ENCODE data around the gene TGM4.
"Not testable (repeated sequence)": the region's sequence is repeated elsewhere in the genome, so short reads cannot be mapped to it uniquely, and the experiment has no call there.

The TGM4 gene

DNA sequence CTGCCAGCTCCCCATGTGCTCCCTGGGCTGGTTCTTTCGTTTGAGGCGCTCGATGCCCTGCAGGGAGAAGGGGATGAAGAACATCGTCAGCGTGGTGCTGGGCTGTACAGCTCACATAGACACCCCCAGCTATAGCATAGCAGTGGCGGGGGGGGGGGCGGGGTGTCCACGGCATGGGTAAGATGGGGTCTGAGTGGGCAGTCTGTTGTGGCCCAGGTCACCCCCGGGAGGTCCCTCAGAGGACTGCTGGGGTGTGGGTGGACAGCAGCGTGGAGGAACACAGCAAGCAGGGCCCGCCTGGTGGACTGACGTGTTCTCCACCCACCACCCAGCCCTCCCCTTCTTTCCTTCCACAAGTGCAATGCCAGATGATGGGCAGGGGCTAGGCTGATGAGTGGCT lies 43.7 kb downstream of the TGM4 start:
- no peak for DNase-seq

DNA sequence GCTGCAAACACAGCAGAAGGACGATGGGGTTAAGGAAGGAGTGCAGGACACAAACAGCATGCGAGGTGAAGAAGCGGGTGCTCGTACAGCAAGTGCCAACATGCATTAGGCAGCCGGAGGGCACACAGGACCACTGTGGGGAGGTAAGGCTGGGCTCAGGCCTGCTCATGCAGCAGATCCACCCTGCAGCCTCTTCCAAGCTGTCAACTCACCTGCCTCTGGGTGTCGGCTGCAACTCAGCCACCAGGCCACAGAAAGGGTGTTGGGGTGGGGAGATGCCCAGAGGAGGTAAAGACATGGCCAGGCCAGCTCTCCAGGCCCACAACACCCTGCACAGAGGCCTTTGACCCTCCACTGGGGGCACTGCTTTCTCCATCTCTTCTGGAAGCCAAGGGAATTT lies 44.2 kb downstream of the TGM4 start:
- no peak for DNase-seq

DNA sequence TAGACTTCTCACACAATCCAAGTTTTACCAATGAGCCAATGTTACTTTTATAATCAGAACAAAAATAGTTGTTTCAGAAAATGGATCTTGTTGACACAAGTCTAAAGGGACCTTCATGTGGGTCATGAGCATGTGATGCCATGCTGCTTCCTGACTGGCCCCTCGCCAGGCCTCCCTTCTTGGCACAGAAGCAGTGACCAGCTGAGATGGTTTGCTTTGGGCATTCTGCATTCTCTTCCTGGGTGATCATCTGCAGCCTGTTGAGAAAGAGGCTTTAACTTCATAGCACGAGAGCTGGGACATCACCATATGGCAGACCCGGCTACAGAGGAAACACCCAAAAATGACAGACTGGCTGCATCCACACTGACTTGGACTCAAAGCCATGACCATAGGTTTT lies 45.7 kb downstream of the TGM4 start:
- DNase-seq, result no peak

DNA sequence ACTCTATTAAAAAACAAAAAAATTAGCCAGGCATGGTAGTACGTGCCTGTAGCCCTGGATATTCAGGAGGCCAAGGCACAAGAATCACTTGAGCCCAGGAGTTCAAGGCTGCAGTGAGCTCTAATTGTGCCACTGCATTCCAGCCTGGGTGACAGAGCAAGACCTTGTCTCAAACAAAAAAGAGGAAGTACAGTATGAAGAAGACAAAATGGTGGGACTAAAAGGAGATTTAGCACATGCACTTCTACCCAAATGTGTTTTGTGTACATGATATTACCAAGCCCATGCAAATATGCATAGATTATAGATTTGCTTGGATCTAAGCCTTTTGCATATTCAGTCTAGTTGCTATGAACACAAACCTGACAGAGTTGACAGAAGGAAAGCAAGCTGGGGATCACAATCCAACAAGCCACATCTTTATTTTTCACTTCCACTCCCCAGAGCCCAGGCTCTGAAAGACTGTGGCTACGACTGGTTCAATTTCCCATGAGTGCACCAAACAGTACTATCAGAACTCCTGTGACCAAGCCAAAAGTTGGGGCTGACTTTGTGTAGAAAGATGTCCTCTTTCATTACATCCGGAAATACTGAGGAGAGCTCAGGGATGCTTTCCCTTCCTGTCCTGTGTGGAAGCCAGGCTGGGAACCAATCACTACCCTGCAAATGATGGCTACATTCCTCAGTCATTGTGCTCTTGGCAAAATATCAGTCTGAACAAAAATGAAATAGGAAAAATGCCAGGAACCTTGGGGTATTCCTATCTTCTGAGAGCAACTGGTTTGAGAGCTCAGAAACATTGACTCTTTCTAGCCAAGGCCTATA lies 49.4 kb downstream of the TGM4 start:
- no peak for DNase-seq

DNA sequence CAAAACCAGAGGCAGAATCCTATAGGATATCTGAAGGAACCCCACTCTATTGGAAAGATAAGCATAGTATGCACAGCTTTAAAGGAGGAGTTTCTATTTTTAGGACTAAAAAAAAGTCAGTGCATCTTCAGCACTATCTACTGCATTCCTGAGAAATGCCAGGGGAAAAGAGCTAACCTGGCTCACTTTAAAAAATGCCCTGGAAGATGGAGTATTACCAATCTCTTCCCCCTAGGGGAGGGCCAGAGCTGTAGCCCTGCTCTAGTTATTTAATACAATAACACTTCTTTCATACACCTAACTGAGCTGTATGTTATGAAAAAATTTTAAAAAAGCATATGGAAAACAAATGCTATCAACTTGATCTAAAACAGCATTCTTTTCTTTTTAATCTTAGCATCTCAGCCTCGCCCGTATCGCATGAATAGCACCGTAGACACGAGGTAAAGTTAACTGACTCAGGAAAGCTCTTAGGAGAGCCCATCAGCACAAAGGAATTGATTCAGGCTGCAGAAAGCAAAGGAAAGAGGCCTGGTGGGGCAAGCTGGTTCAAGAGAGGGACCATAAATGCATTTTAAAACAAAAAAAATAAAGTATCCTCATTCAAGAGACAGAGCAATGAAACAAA lies 50.2 kb downstream of the TGM4 start:
- no peak for DNase-seq

DNA sequence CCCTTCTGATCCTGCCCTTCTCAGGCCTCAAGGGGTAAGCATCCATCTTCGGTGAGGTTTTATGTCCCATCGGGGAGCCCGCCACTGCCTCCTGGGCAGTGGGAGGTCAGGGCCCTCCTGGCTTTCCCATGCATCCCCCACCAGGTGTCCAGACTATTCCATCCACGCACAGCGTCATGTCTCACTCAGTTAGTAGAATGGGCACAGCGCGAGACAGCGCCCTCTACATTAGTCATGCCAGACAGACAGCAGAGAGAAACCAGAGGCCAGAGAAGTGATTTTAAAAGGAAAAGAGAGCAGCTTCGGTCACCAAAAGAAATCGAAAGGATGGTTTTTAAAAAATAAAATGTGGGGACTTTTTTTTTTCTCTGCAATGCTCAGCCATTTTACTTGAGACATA lies 51.8 kb downstream of the TGM4 start:
- no peak for DNase-seq

DNA sequence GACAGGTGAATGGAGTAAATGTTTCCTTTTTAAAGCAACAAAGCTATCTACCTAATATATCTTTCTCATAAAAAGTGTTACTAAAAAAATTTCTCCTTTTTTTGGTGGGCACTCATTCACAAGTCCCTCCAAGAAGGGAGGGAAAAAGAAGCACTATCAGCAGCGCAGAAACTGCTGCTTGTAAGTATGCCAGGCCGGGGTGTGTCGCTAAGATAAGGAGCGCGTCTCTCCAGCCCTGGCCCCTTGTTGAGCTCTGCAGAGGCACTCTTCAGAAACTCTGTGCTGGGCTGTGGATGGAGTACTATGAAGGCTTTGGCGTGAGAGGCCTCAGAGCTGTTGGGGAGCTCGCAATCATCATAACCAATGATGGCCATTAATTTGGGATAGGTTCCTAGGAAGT lies 52.5 kb downstream of the TGM4 start:
- DNase-seq, result no peak

DNA sequence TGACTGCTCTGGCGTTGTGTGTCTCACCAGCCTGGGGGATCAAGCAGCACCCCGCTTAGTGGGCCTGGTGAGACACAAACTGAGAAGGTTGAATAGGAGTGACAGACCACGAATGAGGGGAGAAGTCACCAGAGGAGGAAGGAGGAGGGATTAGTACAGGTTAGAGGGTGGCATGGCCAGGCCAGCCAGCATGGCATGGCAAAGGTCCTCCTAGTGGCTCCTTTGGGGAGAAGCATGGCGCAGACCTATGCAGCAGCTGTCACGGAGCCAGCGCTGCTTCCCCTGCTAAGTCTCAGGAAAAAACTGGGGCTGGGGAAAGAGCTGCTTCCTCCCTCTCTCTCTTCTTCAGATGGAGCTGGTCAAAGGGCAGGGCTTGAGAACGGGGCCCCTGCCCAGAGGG lies 53.0 kb downstream of the TGM4 start:
- DNase-seq, result no peak

DNA sequence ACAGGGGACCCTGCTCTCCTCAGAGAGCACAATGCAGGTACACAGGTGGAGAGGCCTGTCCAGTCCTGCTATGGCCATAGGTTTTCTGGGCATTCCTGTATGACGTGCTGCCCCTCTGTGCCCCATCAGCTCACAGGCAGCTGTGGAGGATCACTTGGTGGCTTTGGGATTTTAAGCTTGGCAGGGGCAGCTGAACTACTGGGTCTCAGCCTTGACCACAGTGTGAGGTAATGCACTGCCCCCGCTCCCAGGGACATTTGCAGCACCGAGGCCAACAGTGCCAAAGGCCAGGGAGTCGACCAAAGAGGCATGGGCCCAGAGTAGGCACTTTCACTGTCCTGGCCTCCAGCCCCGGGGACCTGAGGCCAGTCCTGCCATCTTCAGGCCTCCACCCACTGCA lies 55.4 kb downstream of the TGM4 start:
- DNase-seq, result no peak

DNA sequence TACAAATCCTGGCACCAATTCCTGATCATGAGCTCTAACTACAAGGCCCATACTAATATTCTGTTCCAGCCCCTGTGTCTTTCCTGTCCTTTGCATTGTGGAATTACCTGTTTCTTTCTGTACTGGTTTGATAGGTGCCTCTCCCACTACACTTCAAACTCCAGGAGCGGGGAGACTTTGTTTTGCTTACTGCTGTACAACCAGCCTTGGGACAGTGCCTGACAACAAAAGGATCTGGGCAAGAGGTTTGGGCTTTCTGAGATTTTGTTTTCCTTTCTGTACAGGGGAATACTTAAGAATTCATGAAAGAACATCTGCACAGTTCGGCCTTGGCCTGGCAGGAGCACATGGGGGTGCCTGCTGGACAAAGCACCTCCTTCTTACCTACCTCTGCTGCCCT lies 56.5 kb downstream of the TGM4 start:
- no peak for DNase-seq

DNA sequence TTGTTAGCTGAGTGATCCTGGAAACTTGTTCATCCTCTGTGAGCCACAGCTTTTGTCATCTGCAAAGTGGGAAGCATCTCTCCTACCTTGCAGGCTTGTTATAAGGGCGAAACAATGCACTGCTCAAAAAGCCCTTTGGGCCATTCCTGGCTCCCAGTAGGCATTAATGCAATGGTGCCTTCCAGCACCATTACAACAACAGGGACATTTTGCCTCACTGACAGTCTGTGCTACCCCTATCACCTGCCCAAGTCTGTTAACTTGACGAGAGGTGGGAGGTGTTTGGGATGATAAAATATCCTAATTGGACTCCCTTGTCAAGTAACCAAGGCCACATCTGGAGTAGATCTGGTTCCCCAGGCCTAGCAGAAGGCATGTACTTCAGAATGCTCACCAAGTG lies 57.4 kb downstream of the TGM4 start:
- DNase-seq, result no peak

DNA sequence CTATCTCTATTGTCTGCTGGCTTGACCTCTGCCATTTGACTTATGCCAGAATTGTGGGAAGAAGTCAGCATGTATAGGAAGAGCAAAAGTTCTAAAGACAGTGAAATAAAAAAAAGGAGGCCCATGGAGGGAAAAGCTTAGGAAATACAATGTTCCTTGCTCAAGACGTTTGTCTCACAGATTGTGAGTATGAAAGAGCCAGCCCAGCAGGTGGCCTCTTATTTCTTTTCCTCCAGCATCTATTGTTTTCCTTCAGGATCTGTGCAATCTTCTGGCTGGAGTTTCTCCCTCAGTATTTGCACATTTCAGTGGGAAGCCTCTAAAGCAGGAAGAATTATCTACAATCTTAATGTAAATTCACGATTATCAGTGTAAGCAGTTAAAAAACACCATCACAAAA lies 57.9 kb downstream of the TGM4 start:
- no peak for DNase-seq

DNA sequence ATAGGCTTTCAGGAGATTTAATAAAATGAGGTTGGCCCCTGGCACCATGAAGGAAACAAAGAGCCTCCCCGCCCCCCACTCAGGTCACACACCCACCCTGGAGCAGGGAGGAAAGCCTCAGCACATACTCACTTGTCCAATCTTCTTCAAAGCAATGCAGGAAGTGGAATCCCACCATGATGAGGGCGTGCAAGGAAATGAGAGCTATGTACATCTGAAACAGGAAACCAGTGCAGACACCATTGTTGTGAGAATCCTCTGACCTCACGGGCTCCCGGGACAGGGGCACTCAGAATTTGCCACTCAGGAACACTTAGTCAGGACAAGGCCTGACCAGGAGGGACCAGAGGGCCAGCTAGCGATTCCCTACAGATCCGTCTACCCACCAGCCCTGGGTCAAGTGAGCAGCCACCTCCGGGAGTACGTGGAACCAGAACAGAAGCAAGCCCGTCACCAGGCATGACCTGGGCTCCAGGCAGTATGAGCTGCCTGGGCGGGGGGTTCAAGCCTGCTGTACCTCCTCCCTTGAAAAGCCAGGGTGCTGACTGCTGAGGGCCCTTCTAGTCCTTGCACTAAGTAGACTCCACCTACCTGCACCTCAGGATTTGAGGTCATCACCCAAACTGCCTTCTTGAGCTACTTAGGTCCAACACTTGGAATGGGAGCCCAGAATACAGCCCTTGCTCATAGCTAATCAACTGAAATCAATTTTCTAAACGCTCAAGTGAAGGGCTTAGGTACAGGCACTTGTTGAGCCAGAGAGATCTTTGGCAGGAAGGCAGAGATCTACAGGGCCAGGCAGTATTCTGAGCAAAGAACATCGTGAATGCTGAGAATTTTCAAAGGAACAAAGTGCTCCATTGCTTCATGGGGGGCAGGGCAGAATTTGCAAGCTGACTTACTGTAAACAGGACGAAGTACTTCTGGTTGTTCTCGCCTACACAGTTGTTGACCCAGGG lies 58.9 kb downstream of the TGM4 start:
- no peak for DNase-seq

DNA sequence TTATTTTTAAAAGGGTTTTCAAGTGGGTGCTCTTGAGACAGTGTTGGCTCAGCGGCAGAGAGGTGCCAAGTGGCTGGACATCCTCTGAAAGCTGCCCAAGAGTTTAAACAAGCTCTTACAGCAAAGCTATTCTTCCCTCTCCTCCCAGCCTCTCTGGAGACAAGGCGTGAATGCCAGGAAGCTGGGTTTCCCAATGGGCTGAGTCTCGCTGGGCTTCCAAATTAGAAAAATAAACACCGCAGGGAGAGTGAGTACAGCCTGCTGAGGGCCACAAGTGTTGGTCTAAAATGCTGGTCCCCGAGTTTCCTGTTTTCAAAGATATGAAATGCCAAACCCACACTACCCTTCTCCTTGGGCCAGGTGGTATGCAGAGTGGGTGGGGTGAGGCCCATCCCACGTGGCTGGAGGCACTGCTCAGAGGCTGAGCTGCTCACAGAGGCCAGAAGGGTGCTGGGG lies 65.2 kb downstream of the TGM4 start:
- no peak for DNase-seq

DNA sequence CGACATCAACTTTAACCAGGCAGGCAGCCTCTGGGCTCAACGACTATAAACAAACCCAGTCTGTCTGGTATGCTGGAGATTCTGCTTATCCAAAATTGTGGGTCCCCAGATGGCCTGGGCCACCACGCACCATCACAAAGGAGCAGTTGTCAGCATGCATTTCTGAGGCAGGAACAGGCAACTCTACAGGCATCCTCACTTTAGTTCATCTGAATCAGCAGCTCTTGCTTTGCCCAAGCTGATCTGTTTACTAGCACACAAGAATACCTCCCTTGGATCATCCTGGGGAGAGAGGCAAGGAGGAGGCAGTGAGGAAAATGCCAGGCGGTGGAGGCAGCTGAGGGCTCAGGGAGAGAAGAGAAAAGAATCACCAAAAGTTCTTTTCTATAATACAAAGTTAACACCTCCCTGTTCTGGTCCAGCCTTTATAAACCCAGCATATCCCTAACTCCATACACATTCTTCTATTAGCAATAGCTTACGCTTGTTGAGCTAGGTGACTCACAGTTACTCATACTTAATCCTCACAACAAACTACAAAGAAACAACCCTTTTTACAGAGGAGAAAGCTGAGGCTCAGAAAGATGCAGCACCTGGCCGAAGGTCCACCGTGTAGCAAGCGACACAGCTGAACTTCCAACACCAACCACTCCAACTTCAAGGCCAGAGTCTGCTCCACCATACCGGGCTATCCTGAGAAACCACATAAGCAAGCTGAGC lies 68.0 kb downstream of the TGM4 start:
- DNase-seq, result no peak

DNA sequence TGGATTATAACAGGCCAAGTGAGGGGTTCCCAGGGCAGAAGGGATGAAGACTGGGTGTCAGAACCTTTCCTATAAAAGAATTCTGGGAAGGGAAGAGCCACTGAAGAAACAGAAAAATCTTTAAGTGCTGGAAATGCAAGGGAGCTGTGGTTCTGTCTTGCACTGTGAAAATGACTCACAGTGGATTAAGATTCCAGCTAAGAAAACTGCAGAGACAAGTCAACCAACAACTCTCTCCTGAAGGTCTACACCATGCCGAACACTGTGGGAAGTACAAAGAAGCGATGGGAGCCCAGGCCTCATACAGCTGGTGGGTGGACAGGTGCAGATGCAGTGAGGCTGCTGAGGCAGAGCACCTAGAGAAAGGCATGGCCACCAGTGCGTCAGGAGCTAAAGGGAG lies 73.8 kb downstream of the TGM4 start:
- DNase-seq, result no peak

DNA sequence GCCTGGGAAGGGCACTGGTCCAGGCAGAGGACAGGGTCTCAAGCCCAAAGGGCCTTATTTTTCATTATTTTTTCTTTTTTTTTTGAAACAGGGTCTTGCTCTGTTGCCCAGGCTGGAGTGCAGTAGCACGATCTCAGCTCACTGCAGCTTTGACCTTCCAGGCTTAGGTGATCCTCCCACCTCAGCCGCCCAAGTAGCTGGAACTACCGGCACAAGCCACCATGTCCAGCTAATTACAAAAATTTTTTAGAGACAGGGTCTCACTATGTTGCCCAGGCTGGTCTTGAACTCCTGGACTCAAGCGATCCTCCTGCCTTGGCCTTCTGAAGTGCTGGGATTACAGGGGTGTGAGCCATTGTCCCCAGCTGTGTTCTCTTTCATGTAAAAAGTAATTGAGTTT lies 75.4 kb downstream of the TGM4 start:
- not testable (repeated sequence) for DNase-seq

DNA sequence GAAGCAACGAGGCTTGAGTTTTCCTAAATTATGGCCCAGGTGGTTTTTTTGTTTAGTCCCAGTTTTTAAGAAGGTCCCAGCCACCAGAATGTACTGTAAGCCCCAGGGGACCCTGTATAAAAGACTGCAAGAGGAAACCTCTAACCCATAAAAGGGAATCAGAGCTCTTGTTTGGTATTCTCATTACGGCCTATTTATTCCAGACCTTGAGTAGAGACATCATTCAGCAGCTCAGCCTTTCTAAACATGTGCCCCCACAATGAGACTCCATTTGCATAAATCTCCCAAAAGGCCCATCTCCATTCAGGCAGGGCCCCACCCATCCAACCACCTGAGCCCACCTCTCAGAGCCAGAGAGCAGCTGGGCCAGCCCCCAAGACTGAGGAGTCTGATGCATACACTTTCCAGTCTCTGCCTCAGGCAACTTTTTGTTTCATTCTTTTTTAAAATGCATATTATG lies 75.9 kb downstream of the TGM4 start:
- DNase-seq, result no peak

DNA sequence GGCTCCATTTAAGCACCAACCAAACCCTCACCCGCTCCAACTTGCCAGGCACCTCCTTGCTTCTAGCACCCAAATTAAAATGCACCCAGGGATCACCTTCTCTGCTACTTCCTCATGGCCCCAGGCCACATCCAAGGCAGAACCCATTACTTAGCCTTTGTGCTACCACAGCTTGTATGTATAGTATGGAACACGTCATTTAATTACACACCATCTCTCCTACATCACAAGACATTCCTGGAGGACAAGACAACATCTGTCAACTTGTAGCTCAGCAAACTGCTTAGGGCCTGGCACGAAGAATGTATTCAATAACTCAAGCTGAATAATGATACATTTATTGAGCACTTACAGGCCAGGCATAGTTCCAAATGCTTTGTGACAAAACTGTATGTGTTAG lies 78.3 kb downstream of the TGM4 start:
- DNase-seq, result no peak

DNA sequence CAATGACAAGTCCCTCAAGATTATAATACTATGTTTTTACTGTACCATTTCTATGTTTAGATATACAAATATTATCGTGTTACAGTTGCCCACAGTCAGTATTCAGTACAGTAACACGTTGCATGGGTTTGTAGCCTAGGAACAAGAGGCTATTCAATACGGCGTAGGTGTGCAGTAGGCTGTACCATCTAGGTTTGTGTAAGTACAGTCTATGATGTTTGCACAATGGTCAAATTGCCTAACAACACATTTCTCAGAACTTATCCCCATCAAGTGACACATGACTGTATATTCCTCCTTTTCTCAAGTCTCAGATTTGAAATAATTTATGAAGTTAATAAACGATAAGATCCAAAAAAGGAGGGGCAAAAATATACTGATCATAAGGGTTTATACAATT lies 79.9 kb downstream of the TGM4 start:
- no peak for DNase-seq

DNA sequence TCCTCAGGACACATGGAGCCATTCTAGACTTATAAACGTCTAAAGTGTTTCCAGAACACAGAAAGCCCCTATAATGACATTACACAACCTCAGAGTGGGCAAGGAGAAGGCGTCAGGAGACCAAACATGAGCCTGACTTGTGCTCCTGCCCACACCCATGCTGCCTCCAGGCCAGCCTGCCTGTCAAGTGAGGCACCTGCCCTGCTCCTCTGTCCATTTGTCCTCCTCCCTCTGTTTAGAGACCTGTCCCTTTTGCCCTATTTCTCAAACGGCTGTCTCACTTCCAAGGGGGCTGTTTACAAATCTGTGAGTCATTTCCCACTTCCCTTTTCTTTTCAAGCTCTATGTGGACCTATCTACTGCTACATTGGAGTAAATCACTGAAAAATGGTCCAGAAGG lies 80.6 kb downstream of the TGM4 start:
- DNase-seq, result no peak

DNA sequence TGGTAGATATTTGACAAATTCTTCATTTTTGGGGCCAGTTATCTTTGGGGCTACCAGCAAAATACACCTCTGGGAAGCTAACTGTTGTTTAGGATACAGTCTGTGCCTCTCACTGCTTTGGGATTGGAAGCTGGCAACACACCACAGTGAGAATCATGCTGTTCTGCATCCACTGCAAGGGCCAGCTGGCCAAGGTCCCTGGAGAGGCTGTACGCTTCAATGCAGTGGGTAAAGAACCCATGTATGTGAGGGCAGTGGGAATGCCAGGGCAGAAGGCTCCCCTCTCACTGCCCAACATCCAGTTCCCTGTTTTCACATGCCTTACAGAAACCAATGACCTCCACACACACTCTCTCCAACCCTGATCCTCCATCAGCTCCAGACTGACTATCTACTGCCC lies 81.5 kb downstream of the TGM4 start:
- no peak for DNase-seq

DNA sequence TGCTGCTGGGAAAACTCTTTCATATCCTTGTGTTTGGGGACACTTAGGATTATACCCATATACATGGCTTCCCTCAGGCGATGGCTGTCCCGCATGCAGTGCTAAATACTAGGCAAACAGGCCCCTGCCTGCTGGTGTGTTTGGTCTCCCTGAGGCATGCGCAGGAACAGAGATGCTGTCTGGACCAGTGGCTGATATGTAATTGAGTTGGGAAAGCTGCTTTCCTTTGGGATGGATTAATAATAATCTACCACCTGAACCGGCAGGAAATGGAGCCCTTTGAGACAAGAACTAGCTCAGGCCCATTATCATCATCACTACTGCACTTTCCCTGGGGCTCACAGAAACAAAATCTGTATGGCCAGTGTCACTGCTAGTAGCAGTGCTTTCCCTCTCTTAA lies 83.6 kb downstream of the TGM4 start:
- no peak for DNase-seq

All from activated CD8-positive, alpha-beta memory T cell treated with anti-CD3 and anti-CD28 coated beads, Interleukin-2, amount 50 U/mL, for 48 hours (primary cell).